PC-3 (cell line): ENCODE results near the gene FAM83G. TPM values are rescaled to one million over a fixed set of nuclear protein-coding genes. Genes with fewer than 3 reads are reported as not detected.

Experiments
- ATAC-seq: fragments of 200-7000 bp; cut with Tn5 transposase; 2 replicates; pipeline ENCODE4 v1.9.1; 2020; ENCODE audit warnings: mild to moderate bottlenecking, moderate library complexity
- BruUV-seq: library from RNA; stranded (reverse); fragments of 400-500 nt; replicated peaks from 2 replicates; lab custom pipeline; 2021; lab: Mats Ljungman, UMichigan
- CTCF ChIA-PET: fragments of 300-600 bp; sonication (Branson Sonifier 250); formaldehyde crosslinking; loops from one replicate; lab custom pipeline; 2022; ENCODE audit warnings: antibody characterized with exemption; lab: Charles Lee
- POLR2A ChIA-PET: fragments of 300-600 bp; sonication (Branson Sonifier 250); formaldehyde crosslinking; loops from one replicate; lab custom pipeline; 2022; ENCODE audit warnings: antibody characterized with exemption; ENCODE audit not compliant: unreplicated experiment; lab: Charles Lee
- DNase-seq: peaks from one replicate; pipeline ENCODE4 v3.0.0-alpha.2; 2015
- H2AFZ ChIP-seq: fragments of 300-600 bp; sonication (generic); 2 replicates; pipeline ENCODE4 v1.6.0; 2016; ENCODE audit warnings: antibody characterized with exemption, low read length
- H3F3A ChIP-seq: fragments of 300-600 bp; sonication (generic); one replicate; pipeline ENCODE4 v1.6.0; 2017; ENCODE audit warnings: antibody characterized with exemption, low read length, control low read depth, mild to moderate bottlenecking; ENCODE audit not compliant: unreplicated experiment
- H3K27ac ChIP-seq: fragments of 300-600 bp; sonication (generic); 2 replicates; pipeline ENCODE4 v1.5.1; 2016; ENCODE audit warnings: mild to moderate bottlenecking, low read length
- H3K27me3 ChIP-seq: fragments of 300-600 bp; sonication (generic); 2 replicates; pipeline ENCODE4 v1.6.1; 2016; ENCODE audit warnings: low read length, mixed read lengths
- H3K36me3 ChIP-seq: fragments of 300-600 bp; sonication (generic); 2 replicates; pipeline ENCODE4 v1.6.1; 2016; ENCODE audit warnings: low read depth, mixed run types, low read length, mixed read lengths
- H3K4me1 ChIP-seq: fragments of 300-600 bp; sonication (generic); 2 replicates; pipeline ENCODE4 v1.5.1; 2016; ENCODE audit warnings: low read length; ENCODE audit not compliant: insufficient read depth
- H3K4me2 ChIP-seq: fragments of 300-600 bp; sonication (generic); 2 replicates; pipeline ENCODE4 v1.6.0; 2016; ENCODE audit warnings: low read length
- H3K4me3 ChIP-seq: fragments of 300-600 bp; sonication (generic); 2 replicates; pipeline ENCODE4 v1.5.1; 2016; ENCODE audit warnings: mild to moderate bottlenecking, low read length, mixed read lengths
- H3K79me2 ChIP-seq: fragments of 300-600 bp; sonication (generic); 2 replicates; pipeline ENCODE4 v1.6.1; 2017; ENCODE audit warnings: low read length, mixed read lengths
- H3K9ac ChIP-seq: fragments of 300-600 bp; sonication (generic); 2 replicates; pipeline ENCODE4 v1.6.0; 2016; ENCODE audit warnings: mild to moderate bottlenecking, low read length
- H3K9me2 ChIP-seq: fragments of 300-600 bp; sonication (generic); replicated peaks from 2 replicates; pipeline ENCODE4 v1.6.1; 2016; ENCODE audit warnings: mixed run types, low read length, mixed read lengths
- H3K9me3 ChIP-seq: fragments of 300-600 bp; sonication (generic); 2 replicates; pipeline ENCODE4 v1.6.1; 2016; ENCODE audit warnings: low read length, mixed read lengths
- H4K20me1 ChIP-seq: fragments of 300-600 bp; sonication (generic); 2 replicates; pipeline ENCODE4 v1.6.1; 2016; ENCODE audit warnings: low read length, mixed read lengths
- EZH2 ChIP-seq: fragments of 300-600 bp; sonication (generic); IDR thresholded peaks from one replicate; pipeline ENCODE4 v1.6.1; 2017; ENCODE audit warnings: antibody characterized with exemption, mild to moderate bottlenecking, low read length; ENCODE audit not compliant: unreplicated experiment
- EZH2phosphoT487 ChIP-seq: fragments of 300-600 bp; sonication (generic); IDR thresholded peaks from 2 replicates; pipeline ENCODE4 v1.6.1; 2018; ENCODE audit warnings: mild to moderate bottlenecking, antibody characterized with exemption, low read length, borderline replicate concordance
- intact Hi-C: fragments of 100-400 bp; cut with micrococcal nuclease; formaldehyde crosslinking; loops from 2 replicates; pipeline ENCODE4 v1.9.0; 2023
- total RNA-seq: library from RNA; depleted of rRNA; stranded (reverse); fragments of >200 nt; gene quantifications from 2 replicates; pipeline ENCODE4 v1.2.3, GENCODE V29; 2014
- TF ChIP-seq, protein P1 (sequence below): fragments of 300-600 bp; sonication (generic); conservative IDR thresholded peaks from 2 replicates; pipeline ENCODE4 v1.5.1; 2017; ENCODE audit warnings: antibody characterized with exemption, low read depth, mild to moderate bottlenecking, low read length

The FAM83G gene
- total RNA-seq, 1 experiment from 2014 or later, result 0.26 TPM

DNA sequence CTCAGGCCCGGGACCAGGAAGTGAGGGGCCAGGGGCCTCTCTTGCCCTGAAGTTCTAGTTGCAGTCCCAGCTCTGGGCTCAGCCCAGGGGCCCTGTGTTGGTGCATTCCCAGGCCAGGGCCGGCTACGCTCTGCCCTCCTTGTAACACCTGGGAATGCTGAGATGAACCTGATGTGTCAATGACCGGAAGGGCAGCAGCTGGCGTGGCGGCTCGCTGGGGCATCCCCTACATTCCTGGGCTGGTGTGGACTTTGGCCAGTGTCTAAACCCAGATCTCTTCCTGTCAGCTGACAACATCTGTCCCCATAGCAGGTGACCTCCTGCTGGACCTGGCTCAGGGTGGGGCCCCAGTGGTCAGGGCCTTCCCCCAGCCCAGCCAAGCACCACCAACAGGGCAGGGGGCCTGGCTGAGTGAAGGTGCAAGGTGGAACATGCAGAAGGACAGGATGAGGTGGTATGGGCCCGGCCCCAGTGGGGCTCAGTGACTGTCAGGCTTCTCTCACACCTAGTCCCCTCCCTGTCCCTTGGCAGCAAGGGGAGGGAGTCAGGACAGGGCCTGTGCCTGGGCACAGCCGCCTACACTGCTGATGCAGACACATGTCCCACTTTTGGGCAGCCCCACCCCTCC is 15.9 kb downstream of the FAM83G start:
- BruUV-seq, result no TSS peak
- Histone ChIP-seq H3K9ac (no peak overlapping the region), H3K4me3 (no peak overlapping the region), H3F3A (no peaks in the 10 kb centered on the region), H3K4me1 (no peaks in the 10 kb centered on the region), H4K20me1 (no peaks in the 10 kb centered on the region), H2AFZ (no peak overlapping the region), H3K27me3 (no peaks in the 10 kb centered on the region), H3K79me2 (no peaks in the 10 kb centered on the region), H3K9me2 (no peaks in the 10 kb centered on the region), H3K9me3 (no peaks in the 10 kb centered on the region), H3K27ac (no peak overlapping the region), H3K36me3 (no peaks in the 10 kb centered on the region), H3K4me2 (no peak overlapping the region)
- ATAC-seq, result no peak
- POLR2A ChIA-PET, result interaction anchor here (0.6 kb wide), 1 partner anchor 19 kb away, joined by 3 read pairs; no protein-coding TSS in a partner anchor
- no peak for DNase-seq
- TF ChIP-seq EZH2 (no peak), EZH2phosphoT487 (no peak)
- TF ChIP-seq, protein P1, sequence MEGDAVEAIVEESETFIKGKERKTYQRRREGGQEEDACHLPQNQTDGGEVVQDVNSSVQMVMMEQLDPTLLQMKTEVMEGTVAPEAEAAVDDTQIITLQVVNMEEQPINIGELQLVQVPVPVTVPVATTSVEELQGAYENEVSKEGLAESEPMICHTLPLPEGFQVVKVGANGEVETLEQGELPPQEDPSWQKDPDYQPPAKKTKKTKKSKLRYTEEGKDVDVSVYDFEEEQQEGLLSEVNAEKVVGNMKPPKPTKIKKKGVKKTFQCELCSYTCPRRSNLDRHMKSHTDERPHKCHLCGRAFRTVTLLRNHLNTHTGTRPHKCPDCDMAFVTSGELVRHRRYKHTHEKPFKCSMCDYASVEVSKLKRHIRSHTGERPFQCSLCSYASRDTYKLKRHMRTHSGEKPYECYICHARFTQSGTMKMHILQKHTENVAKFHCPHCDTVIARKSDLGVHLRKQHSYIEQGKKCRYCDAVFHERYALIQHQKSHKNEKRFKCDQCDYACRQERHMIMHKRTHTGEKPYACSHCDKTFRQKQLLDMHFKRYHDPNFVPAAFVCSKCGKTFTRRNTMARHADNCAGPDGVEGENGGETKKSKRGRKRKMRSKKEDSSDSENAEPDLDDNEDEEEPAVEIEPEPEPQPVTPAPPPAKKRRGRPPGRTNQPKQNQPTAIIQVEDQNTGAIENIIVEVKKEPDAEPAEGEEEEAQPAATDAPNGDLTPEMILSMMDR, result no peak
- CTCF ChIA-PET, result no interaction called here
- intact Hi-C loops, result no loop called here

GRCh38 chr17:18987862-18988545 is 16.6 kb downstream of the FAM83G start:
- no peaks in the 10 kb centered on the region for H3K27me3 ChIP-seq
- no TSS peak for BruUV-seq
- no peak overlapping the region for H3K9ac ChIP-seq
- H3K79me2 ChIP-seq, result no peaks in the 10 kb centered on the region
- H3K9me2 ChIP-seq, result no peaks in the 10 kb centered on the region
- no peaks in the 10 kb centered on the region for H3K36me3 ChIP-seq
- intact Hi-C loops, result no loop called here
- ChIA-PET POLR2A (interaction anchor here (0.6 kb wide), 1 partner anchor 19 kb away, joined by 3 read pairs; no protein-coding TSS in a partner anchor), CTCF (no interaction called here)
- TF ChIP-seq EZH2 (no peak), EZH2phosphoT487 (no peak)
- TF ChIP-seq, protein P1, result no peak
- H3F3A ChIP-seq, result no peaks in the 10 kb centered on the region
- H3K27ac ChIP-seq, result no peak overlapping the region
- H3K4me3 ChIP-seq, result no peak overlapping the region
- DNase-seq (no peak), ATAC-seq (no peak)
- H4K20me1 ChIP-seq, result no peaks in the 10 kb centered on the region
- no peaks in the 10 kb centered on the region for H3K4me1 ChIP-seq
- no peak overlapping the region for H2AFZ ChIP-seq
- no peak overlapping the region for H3K4me2 ChIP-seq
- no peaks in the 10 kb centered on the region for H3K9me3 ChIP-seq

DNA sequence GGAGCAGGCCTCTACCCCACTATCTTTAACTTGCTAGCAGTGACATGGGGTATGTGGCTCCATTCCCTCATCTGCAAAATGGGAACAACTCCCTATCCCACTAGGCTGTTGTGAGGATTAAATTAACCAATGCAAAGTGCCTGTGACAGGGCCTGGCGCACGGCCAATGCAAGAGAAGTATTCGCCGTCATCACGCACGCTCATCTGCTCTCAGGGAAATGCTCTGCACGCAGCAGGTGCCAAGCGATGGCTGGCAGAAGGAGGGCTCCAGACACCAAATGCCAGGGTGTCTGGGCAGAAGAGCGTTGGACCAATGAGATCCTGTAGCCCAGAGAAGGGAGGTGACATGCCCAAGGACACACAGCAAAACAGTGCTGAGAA is 17.3 kb downstream of the FAM83G start:
- H3K9ac ChIP-seq, result no peak overlapping the region
- no peak for DNase-seq
- no peaks in the 10 kb centered on the region for H3K36me3 ChIP-seq
- no peak overlapping the region for H3K4me2 ChIP-seq
- H2AFZ ChIP-seq, result no peak overlapping the region
- H4K20me1 ChIP-seq, result no peaks in the 10 kb centered on the region
- H3K79me2 ChIP-seq, result no peaks in the 10 kb centered on the region
- H3K27ac ChIP-seq, result no peak overlapping the region
- POLR2A ChIA-PET, result no interaction called here
- no peaks in the 10 kb centered on the region for H3K27me3 ChIP-seq
- H3K4me3 ChIP-seq, result no peak overlapping the region
- CTCF ChIA-PET, result no interaction called here
- no peak for ATAC-seq
- BruUV-seq, result no TSS peak
- intact Hi-C loops, result no loop called here
- no peaks in the 10 kb centered on the region for H3K9me2 ChIP-seq
- TF ChIP-seq, protein P1, result no peak
- no peak for TF ChIP-seq EZH2phosphoT487
- TF ChIP-seq EZH2, result no peak
- peaks cover 4% of the 10 kb centered on the region for H3K4me1 ChIP-seq
- H3F3A ChIP-seq, result no peaks in the 10 kb centered on the region
- no peaks in the 10 kb centered on the region for H3K9me3 ChIP-seq
